ENCODE data around the gene SOHLH1.

Gene SOHLH1

GRCh38 chr9:135701959-135702721 is 2.9 kb upstream of the SOHLH1 start, which contains the start of gene KCNT1:
Gene KCNT1, plus strand, starts transcription at chr9:135702185. Its CDS starts 74 bp downstream, at chr9:135702259.
- DNase-seq (ENCODE audit: low read depth): peak; percentile 2

- no peak for DNase-seq (ENCODE audit: low read depth)
Measured at GRCh38 chr9:135701067-135701958, 2.0 kb upstream of the SOHLH1 start.

GRCh38 chr9:135700525-135700924 is 1.2 kb upstream of the SOHLH1 start:
- no peak for DNase-seq (ENCODE audit: low read depth)

- no peak for DNase-seq (ENCODE audit: low read depth)
Measured at GRCh38 chr9:135698767-135699166, 514 bp downstream of the SOHLH1 start.

GRCh38 chr9:135698236-135698635 is 1.0 kb downstream of the SOHLH1 start:
- no peak for DNase-seq (ENCODE audit: low read depth)

GRCh38 chr9:135697226-135697625 is 2.1 kb downstream of the SOHLH1 start:
- DNase-seq (ENCODE audit: low read depth): no peak

GRCh38 chr9:135696446-135696845 is 2.8 kb downstream of the SOHLH1 start:
- no peak for DNase-seq (ENCODE audit: low read depth)

GRCh38 chr9:135695642-135696041 is 3.6 kb downstream of the SOHLH1 start:
- no peak for DNase-seq (ENCODE audit: low read depth)

- no peak for DNase-seq (ENCODE audit: low read depth)
Measured at GRCh38 chr9:135695036-135695435, 4.2 kb downstream of the SOHLH1 start.

GRCh38 chr9:135694414-135694813 is 4.9 kb downstream of the SOHLH1 start:
- DNase-seq (ENCODE audit: low read depth): no peak

- no peak for DNase-seq (ENCODE audit: low read depth)
Measured at GRCh38 chr9:135693771-135694170, 5.5 kb downstream of the SOHLH1 start.

- DNase-seq (ENCODE audit: low read depth): no peak
Measured at GRCh38 chr9:135693265-135693664, 6.0 kb downstream of the SOHLH1 start.

GRCh38 chr9:135692410-135692809 is 6.9 kb downstream of the SOHLH1 start:
- DNase-seq (ENCODE audit: low read depth): no peak

- no peak for DNase-seq (ENCODE audit: low read depth)
Measured at GRCh38 chr9:135690836-135691570, 8.3 kb downstream of the SOHLH1 start.

GRCh38 chr9:135689011-135689410 is 10.3 kb downstream of the SOHLH1 start:
- DNase-seq (ENCODE audit: low read depth): no peak

GRCh38 chr9:135687216-135687615 is 12.1 kb downstream of the SOHLH1 start:
- no peak for DNase-seq (ENCODE audit: low read depth)

- DNase-seq (ENCODE audit: low read depth): no peak
Measured at GRCh38 chr9:135684691-135685090, 14.6 kb downstream of the SOHLH1 start.

GRCh38 chr9:135683401-135684034 is 15.8 kb downstream of the SOHLH1 start:
- DNase-seq (ENCODE audit: low read depth): no peak

GRCh38 chr9:135681161-135681560 is 18.1 kb downstream of the SOHLH1 start:
- DNase-seq (ENCODE audit: low read depth): no peak

GRCh38 chr9:135680056-135680455 is 19.2 kb downstream of the SOHLH1 start:
- no peak for DNase-seq (ENCODE audit: low read depth)

GRCh38 chr9:135678236-135679017 is 20.9 kb downstream of the SOHLH1 start:
- no peak for DNase-seq (ENCODE audit: low read depth)

Data from fibroblast of the conjunctiva (primary cell).